Stimulated activated CD4-positive, alpha-beta T cell treated with anti-CD3 and anti-CD28 coated beads, Interleukin-12 subunit alpha, Interleukin-12 subunit beta, amount 100 ng/mL, for 24 hours (primary cell): ENCODE measurements around the gene DLG1.

Source experiments
- DNase-seq, 2 experiments: peaks; one replicate each; pipeline ENCODE4 v3.0.0-alpha.2; 2020; ENCODE audit warnings: low read depth in 2 of 2

The DLG1 gene

GRCh38 chr3:197248341-197248740, 50.1 kb downstream of the DLG1 start:
- DNase-seq: no peak

DNA sequence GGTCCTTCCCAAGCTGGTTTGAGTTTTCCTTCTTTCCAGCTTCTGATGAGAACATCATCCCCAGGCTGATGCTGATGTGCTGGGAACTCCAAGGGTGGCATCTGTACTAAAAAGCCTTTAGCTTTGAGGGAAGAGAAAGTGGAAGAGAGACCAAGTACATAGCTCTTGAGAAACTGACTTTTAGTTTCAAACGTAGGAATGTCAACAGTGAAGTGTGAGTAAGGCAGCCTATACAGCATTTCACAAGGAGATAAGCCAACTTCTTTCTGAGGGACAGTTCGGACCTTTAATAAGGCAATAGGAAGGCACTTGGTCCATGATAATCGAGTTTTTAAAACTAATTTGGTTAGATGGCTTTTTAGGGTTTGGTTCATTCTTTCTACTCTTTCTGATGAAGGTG, 53.7 kb downstream of the DLG1 start:
- no peak for DNase-seq

DNA sequence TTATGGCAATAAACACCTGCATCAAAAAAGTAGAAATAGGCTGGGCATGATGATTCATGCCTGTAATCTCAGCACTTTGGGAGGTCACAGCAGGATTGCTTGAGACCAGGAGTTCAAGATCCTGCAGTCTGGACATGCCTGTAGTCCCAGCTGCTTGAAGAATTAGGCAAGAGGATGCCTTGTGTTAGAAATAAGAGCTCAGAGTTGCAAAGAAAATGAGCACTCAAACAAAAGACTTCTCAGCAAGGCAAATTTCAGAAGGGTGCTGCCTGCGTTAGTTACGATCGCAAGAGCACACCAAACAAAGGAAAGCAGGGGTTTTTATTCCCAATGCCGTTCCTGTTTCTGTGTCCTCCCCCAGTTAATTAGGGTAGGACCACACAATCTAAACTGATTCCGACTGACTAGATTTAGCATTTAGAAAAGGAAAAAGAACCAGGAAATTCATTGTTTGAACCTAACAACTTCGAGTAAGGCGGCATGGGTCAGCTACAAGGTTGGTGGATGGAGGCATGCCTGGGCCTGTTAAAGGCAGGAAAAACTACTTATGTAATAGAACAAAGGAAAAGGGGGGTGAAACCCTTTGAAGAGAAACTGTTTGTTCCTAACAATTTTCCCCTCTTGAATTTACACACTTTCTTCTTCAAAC, 55.5 kb downstream of the DLG1 start:
- DNase-seq: no peak

- DNase-seq: no peak
Measured at GRCh38 chr3:197241173-197241572, 57.2 kb downstream of the DLG1 start.

- DNase-seq: no peak
Measured at GRCh38 chr3:197239857-197240256, 58.6 kb downstream of the DLG1 start.

- DNase-seq: no peak
Measured at GRCh38 chr3:197238842-197239241, 59.6 kb downstream of the DLG1 start.

DNA sequence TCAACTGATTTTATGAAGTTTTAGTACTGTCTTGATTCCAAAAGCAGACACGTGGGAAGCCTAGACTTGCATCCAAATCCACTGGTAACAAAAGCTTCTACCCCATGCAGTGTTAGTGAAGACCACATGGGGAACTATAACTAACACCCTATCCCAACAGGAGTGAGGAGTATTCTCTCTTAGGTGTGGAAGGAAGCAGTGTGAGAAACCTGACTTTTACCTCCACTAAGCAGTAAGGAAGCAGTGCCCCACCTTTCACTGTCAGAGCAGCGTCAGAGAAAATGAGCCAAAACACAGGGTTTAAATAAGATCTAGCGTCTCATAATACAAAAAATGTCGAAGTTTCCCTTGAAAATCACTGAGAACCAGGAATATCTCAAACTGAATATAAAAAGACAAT, 60.5 kb downstream of the DLG1 start:
- no peak for DNase-seq

DNA sequence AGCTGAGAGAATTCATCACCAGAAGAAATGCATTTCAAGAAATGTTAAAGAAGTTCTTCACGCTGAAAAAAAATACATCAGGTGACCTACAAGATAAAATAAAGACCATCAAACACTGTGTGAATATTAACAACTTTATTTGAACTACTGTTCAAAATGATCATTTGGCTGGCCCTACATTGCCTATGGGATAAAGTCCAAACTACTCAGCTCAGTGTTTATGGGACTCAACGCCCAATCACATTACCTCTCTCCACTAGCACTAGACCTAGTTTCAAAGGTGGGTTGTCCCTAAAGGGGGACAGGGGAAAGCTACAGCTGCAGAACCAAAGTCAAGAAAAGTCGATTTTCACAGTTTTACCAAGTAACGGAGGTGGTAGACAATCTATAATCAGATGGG, 62.0 kb downstream of the DLG1 start:
- no peak for DNase-seq

DNA sequence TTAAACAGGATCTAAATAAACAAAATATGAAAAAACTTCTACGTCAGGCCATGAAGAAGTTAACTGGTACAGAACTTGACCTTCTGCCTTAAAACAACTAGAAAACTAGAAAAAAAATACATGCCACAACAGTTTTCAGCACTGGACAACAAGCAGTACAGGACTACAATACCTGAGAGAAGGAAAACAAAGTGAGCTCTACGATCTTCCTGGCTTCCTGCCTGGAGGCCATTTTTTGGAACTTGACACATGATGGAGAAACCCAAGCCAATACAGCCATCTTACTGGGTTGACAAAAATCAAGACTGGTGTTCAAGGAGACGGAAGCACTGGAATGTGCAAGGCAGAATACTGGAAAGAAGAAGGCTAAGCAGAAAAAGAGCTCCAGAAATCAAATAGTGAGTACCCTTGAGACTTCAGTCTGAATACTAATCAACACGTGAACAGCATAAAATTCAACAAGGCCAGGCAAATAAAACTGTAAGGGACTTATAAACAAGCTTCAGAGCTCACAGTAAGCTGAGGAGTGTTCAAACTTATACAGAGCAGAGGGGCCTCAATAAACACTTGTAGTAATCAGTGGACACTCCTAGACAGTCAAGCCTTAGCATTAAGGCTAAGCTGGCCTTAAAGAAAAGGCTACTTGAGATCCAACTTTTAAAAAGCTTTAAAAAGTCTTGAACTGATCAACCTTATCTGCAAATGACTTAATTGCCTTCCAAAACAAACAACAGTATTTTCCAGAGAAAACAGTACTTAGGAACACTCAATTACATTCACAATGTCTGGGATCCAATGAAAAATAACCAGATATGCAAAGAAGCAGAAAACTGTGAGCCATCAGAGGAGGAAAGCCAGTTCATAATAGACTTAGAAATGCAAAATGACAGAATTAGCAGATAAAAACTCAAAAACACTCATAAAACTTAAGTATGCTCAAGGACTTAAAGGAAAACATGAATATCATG, 63.2 kb downstream of the DLG1 start:
- no peak for DNase-seq

- no peak for DNase-seq
Measured at GRCh38 chr3:197231321-197231720, 67.1 kb downstream of the DLG1 start.

DNA sequence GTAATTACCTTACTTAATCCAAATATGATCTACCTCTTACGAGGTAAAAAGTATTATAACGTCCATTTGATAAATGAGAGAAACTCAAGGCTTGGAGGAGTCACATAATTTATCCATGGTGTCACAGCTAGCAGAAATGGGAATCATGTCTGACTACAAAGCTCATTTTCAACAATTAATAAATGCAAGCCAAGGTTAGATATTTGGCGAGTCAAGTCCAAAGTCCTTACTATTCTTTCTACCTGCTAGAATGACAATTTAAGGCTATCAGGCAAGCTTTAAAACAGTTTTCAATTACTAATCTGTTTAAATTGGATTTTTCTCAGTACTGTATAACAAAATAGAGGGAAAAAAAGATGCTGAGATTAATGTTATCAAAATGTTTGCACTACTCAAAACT, 68.6 kb downstream of the DLG1 start:
- no peak for DNase-seq

DNA sequence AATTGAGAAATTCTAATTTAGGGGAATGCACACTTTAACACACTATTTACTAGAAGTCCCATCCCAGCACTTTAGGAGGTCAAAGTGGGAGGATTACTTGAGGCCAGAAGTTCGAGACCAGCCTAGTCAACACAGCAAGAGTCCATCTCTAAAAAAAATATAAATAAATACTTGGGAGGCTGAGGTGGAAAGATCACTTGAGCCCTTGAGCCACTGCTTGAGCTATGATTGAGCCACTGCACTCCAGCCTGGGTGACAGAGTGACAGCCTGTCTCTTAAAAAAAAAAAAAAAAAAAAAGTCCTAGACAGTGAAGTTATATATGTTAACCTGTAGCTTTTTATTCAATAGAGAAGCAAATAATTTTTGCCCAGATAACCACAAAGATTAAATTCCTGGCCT, 69.2 kb downstream of the DLG1 start:
- no peak for DNase-seq

DNA sequence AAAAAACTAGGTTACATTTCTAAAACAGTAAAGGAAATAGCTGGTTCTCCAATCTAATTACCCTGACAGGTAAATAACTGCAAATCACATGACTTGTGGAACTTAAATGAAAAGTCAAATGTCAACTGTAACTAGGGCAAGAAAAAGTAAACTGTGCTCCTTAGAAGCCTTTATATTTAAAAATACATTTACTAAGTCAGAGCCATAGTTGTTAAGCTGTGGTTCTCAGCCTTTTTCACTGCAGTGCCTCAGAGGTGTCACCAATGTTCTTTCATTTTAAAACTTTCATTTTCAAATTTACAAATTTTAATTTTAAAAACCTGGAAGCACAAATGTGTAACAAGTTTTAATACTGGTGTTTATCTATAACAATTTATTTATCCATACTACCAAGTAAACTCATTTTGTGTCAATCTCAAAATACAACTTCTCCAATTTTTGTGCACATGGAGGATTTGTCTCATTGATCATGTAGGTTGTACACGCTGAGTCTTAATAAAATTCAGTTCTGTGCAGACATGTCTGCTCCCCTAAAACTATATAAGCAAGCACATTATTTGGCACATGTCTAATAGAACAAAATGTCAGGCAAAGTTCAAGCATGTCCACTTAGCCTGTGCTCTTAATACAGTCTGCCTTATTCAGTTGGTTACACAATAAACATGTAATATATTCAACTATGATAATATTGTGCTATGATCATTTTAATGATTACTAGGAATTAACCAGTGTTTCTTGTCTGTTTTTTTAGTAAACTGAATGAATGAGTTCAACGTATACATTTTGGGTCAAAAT, 70.4 kb downstream of the DLG1 start:
- no peak for DNase-seq

DNA sequence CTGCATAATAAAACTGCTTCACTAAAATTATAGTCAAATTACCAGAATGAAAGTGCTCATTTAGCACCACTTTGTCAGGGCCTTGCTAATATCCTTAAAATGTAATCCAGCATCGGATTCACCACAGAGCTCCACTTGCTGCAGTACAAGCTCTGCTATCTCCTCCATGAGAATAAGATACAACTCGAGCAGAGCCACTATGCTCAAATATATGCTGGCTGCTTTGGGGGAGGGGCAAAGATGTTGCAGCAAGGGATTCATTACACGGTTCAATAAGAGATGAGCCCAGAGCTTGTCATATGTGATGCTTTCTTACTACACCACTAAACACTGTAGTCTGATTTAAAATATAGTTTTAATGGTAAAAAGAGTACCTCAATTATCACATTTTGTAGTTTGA, 72.2 kb downstream of the DLG1 start:
- DNase-seq: no peak

DNA sequence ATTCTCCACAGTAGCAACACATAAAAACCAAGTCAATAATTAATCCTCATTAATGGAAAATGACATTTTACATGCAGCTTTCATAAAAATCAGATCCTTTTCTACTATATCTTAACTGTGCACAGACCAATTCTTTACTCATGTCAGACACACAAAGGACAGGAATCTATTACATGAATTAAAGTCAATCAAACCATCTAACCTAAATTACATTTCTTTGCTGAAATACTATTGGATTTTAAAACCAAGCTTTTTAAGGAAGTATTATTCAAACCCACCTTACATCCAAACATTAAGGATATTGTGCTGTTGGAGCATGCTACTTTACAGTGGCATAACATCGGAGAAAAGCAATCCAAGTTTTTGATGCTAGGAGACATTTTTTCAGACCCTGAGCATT, 72.8 kb downstream of the DLG1 start:
- DNase-seq: no peak

DNA sequence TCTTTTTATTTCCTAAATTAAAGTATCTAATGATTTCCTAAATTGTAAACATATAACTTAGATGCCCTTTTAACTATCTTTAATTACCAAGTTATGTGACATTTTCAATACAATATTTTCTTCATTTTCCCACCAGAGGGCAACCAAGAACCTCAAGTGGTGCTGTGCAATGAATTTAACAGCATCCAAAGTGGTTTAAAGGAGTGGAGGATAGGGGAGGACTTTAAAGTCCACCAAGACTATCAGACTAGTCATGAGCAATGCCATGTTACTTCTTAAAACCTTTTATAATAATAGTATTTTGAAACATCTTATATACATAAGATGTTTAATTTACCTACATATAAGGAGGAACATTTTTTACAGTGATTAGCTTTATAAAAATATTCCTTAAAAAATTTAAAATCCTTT, 74.4 kb downstream of the DLG1 start:
- no peak for DNase-seq

GRCh38 chr3:197222937-197223370, 75.5 kb downstream of the DLG1 start:
- no peak for DNase-seq

DNA sequence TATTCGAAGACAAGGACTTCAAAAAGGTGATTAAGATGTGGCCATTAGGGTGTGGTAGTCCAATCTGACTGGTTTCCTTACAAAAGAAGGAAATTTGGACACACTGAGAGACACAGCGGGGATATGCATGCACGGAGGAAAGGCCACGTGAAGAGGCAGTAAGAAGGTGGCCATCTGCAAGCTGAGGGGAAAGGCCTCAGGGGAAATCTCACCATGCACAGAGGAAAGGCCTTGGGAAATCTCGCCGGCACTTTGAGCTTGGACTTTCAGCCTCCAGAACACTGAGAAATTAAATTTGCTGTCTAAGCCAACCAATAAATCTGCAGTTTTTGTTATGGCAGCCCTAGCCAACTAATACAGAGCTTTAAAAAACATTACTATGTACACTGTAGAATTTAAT, 78.8 kb downstream of the DLG1 start:
- DNase-seq: no peak

- no peak for DNase-seq
Measured at GRCh38 chr3:197218210-197218609, 80.2 kb downstream of the DLG1 start.

DNA sequence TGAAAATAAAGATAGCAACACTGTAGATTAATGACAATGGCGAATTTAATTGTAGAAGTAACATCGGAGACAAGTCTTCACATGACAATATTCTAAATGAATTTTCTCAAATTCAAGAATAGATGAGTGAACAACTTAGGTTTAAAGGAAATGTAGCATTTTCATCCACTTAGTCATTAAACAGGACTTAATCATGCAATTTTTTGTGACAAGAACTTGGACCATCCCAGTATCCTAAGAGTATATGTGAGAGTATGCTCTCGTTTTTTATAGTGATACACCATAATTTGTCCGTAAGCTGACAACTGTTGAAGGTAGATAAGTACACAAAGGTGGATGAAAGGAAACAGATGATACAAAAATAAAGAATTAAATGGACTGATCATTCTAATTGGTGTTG, 81.5 kb downstream of the DLG1 start:
- no peak for DNase-seq

DNA sequence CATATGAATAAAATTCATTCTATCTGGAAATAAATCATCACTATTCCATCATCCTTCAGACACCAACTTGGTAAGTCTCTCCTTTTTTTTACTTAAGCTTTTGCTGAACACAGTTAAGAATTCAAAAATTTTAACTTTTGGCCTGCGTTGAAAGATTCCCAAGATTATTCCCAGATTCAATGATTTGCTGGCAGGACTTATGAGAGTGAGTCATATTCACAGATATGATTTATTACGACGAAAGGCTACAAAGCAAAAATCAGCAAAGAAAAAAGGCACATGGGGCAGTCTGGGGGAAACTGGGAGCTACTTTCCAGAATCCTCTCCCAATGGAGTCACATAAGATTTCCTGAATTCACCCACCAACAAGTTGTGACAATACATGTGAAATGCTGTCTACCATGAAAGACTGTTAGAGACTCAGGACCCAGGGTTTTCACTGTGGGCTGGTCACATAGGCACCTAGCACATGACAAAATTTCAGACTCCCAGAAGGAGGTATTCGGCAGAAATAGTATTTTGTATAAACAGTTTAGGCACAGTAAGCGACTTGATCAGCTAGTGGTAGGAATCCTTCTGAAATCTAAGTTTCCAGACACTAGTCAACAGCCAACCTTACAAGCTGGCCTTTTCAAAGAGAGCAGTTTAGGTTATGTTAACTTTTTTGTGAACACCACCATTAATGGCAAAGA, 82.1 kb downstream of the DLG1 start:
- no peak for DNase-seq

DNA sequence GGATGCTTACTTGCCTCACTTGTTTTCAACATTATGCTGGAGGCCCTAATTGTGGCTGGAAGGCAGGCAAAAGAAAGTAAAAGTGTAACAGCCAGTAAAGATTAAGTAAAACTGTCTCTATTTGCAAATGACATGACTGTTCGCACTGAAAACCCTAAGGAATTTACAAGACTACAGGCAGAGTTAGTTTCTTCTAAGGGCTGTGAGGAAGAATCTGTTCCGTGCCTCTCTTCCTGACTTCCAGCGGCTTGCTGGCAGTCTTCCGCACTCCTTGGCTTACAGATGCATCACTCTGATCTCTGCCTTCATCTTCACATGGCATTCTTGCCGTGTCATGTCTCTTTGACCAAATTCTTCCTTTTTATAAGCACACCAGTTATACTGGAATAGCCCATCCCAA, 86.1 kb downstream of the DLG1 start:
- DNase-seq: no peak
